Activated naive CD4-positive, alpha-beta T cell (primary cell): ENCODE results near the gene TUBGCP5.

Experiments used
- DNase-seq, 4 experiments: peaks; one replicate each; lab custom pipeline; 2025; lab: John Stamatoyannopoulos, UW

TUBGCP5 gene

GRCh38 chr15:22978691-22979237, 60.6 kb downstream of the TUBGCP5 start:
- DNase-seq, result no peak

DNA sequence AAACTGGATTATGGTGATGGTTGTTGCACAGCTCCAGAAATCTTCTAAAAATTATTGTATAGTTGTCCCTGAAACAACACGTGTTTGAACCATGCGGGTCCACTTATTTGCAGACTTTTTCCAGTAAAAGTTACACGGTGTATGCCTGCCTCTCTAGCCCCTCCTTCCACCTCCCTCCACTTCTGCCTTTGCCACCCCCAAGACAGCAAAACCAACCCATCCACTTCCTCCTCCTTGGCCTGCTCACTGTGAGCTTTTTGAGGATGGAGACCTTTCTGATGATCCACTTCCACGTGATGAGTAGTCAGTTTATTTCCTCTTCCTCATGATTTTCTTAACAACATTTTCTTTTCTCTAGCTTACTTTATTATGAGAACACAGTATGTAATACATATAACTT, 64.6 kb downstream of the TUBGCP5 start:
- DNase-seq, result no peak

DNA sequence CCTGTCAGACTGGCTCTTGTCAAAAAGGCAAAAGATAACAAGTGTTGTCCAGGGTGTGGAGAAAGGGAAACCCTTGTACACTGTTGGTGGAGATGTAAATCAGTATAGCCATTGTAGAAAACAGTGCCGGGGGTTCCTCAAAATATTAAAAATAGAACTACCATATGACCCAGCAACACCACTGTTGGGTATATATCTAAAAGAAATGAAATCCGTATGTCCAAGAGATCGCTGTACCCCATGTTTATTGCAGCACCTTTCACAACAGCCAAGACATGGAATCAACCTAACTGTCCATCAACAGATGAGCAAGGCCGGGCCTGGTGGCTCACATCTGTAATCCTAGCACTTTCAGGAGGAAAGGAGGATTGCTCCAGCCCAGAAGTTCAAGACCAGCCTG, 65.4 kb downstream of the TUBGCP5 start:
- DNase-seq, result no peak

- no peak for DNase-seq
These were observed 66.1 kb downstream of the TUBGCP5 start for GRCh38 chr15:22973286-22973685.

GRCh38 chr15:22969489-22969888, 69.9 kb downstream of the TUBGCP5 start:
- DNase-seq, result no peak

GRCh38 chr15:22968366-22968765, 71.0 kb downstream of the TUBGCP5 start:
- no peak for DNase-seq

GRCh38 chr15:22967084-22967770, 72.1 kb downstream of the TUBGCP5 start:
- DNase-seq, result no peak

GRCh38 chr15:22966321-22967083, 72.9 kb downstream of the TUBGCP5 start:
- no peak for DNase-seq

DNA sequence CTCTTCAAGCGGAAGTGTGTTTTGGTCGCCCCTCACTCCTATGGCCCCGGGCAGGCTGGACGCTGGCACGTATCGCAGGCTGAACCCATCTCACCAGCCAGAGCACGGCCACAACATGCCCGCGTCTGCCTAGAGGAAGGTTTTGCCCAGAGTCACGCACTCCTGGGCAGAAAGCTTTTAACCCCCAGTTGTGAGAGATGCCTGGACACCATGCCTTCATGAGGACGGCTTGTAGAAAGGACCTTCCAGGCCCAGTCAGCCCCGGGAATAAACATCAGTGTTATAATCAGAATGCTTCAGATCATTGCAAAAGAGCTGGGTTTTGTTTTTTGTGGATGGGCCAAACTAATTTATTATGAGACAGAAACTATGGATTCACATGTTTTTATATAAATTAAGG, 75.7 kb downstream of the TUBGCP5 start:
- DNase-seq, result no peak

DNA sequence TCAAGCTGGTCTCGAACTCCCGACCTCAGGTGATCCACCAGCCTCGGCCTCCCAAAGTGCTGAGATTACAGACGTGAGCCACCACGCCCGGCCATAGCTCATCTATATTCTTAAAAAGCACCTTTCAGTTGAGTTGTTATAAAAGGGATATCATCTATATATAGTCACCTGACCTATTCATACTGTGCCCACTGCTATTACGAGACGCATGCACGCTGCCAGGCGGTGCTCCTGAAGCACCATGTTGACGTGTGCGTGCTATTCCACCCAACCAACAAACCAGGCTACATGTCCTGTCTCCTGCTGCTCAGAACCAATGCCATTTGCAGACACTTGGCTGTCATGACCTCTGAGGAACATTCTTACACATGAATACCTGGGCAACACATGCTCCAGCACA, 76.8 kb downstream of the TUBGCP5 start:
- no peak for DNase-seq

- DNase-seq, result no peak
These were observed 77.6 kb downstream of the TUBGCP5 start for GRCh38 chr15:22961762-22962161.

GRCh38 chr15:22960556-22960955, 78.8 kb downstream of the TUBGCP5 start:
- DNase-seq, result no peak

DNA sequence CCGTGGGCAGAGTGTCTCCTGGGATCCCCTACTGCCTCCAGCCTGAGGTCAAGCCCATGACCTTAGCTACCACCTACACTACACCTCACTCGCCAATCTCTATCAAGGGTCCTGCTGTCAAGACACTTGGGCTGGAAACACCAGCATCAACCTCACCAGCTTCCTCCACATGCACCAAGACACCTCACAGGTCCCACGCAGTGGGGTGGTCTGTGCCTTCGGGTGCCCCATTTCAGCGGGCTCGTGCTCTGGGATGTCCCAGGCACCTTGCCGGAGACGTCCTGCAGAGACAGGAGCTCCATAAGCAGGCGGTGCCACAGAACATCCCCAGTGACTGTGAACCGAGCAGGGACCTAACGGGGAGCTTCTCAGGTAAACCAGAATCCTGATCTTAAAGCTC, 79.2 kb downstream of the TUBGCP5 start:
- no peak for DNase-seq

DNA sequence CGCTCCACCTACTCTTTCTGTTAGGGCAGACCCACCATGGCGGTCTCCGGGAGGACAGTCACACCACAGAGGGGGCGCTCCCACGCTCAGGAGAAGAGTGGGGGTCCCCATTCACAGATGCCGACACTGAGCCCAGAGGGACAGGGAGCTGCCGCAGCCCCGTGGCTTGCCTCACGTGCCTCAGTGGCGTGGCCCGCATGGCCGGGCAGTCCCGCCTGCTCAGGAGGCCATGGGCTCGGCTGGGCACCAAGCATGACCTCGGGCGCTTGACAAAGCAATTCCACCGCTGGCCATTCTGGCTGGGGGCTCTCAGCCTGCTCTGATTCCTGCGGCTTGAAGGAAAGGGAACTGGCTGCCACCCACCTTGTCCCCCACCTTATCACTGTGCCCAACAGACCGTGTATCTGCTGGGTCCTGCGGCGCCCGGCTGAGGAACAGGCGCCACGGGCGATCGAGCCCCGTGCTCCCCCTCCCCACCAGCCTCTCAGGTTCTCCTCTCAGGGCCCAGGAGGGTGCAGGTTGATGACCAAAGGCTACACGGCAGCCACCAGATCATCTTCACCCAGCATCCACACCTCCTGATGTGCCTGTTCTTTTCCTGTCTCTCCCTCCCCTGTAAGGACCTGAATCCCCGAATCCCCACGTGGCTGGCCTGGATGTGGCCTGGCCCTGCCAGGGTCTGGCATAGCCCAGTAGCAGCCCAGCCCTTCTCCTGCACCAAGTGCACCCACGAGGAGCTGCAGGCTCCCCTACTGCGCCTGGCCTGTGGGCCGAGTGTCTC, 79.9 kb downstream of the TUBGCP5 start:
- no peak for DNase-seq

- DNase-seq, result no peak
These were observed 80.7 kb downstream of the TUBGCP5 start for GRCh38 chr15:22958487-22959280.

- DNase-seq, result no peak
These were observed 82.5 kb downstream of the TUBGCP5 start for GRCh38 chr15:22956978-22957260.

DNA sequence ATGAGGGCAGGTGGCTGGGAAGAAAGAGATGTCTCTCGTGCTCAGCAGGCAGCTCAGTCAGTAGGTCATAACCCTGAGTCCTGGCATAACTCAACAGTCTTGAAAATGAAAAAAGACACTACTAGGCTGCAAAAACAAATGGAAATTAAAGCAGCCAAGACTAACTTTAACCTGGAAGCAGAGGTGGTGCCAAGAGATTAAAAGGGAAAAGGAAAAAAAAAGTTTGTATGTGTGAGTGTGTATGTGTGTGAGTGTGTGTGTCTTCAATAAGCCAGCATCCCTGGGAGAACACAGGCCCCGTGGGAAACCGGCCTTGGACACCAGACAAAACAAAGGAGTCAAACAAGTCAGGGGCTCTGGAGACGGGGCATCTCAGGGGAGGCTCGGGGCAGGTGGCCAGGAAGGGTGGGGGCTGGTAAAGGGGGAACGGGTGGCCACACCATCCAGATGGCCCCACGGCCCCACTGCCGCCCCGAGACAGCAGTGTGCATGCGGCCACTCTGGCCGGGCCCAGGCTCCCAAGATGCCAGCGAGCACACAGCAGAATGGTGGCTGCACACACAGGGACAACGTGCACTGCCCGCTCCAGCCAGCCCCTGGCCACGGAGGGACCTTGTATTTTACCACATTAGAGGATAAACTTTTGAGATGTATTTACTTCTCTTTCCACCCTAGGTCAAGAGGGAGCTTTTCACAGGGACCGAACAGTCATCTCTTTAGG, 83.0 kb downstream of the TUBGCP5 start:
- no peak for DNase-seq

GRCh38 chr15:22955544-22956119, 83.7 kb downstream of the TUBGCP5 start:
- DNase-seq, result no peak

DNA sequence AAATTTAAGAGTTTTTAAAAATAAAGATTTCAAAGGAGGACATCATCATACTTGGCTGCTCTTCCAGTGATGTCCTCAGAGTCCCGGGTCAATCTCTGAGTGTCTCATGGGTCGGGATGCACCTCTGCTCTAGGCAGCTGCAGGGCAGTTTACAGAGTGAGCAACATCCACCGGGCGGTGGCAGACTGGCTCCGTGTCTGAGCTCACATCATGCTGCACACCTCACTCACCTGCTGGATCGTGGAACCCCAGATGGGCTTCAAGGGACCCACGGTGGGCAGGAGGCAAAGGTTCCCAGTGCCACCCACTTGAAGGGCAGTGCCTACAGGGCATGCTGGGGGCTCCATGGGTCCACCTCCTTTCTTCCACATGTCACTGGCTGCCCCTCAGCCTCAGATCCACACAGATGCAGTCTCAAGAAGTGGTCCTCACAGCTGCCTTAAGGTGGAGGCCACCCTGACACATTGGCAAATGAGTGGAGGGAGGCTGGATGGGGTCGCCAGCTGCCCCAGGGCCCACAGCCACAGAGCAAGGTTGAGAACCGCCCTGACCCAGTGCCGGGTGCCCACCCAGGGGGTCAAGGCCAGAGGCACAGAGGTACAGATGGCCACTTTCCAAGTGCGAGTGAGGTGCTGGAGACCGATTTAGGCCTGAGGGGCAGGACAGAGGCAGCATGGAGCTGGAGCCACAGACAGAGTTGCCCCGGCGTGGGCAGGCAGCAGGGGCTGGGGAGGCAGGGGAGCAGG, 84.4 kb downstream of the TUBGCP5 start:
- DNase-seq, result no peak

GRCh38 chr15:22954326-22954725, 85.0 kb downstream of the TUBGCP5 start:
- DNase-seq, result no peak
